ENCODE results near the gene JAZF1.

DNA sequence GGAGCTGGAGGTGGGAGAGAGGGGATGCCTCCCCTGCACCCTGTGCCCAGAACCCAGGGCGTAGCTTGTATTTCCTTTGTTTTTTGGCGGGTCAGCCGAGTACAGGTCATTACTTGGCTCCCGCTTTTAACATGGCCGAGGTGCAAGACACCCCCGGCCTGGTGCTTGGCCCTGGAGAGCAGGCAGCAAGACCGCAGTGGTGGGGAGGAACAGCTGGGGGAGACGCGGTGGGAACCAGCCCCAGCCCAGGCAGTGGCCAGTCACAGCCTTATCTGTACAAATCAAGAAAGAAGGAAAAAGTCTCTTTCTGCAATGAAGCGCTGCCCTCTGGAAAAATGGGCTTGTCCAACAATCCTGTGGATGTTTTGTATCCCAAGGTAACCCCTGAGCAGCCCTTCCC, 341.5 kb downstream of the JAZF1 start:
- TF ChIP-seq, protein P1, sequence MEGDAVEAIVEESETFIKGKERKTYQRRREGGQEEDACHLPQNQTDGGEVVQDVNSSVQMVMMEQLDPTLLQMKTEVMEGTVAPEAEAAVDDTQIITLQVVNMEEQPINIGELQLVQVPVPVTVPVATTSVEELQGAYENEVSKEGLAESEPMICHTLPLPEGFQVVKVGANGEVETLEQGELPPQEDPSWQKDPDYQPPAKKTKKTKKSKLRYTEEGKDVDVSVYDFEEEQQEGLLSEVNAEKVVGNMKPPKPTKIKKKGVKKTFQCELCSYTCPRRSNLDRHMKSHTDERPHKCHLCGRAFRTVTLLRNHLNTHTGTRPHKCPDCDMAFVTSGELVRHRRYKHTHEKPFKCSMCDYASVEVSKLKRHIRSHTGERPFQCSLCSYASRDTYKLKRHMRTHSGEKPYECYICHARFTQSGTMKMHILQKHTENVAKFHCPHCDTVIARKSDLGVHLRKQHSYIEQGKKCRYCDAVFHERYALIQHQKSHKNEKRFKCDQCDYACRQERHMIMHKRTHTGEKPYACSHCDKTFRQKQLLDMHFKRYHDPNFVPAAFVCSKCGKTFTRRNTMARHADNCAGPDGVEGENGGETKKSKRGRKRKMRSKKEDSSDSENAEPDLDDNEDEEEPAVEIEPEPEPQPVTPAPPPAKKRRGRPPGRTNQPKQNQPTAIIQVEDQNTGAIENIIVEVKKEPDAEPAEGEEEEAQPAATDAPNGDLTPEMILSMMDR (conservative IDR thresholded peaks at IDR 0.05), result no peak
- no peak for TF ChIP-seq EZH2 (IDR thresholded peaks at IDR 0.05; ENCODE audit: low read depth)

Measured in PC-9 (cell line).